ENCODE results near the gene ZNF791. TPM values are rescaled to one million over a fixed set of nuclear protein-coding genes. Genes with fewer than 3 reads are reported as not detected.

The ZNF791 gene
- total RNA-seq, 1 donor from 2014 or later = 29.6 TPM

- no peaks in the 10 kb centered on the region for H3K27me3 ChIP-seq (ENCODE audit: insufficient read depth, low read length)
- peak overlapping the region; percentile 83 for H3K4me3 ChIP-seq (ENCODE audit: insufficient read depth, low read depth, low read length)
- peak overlapping the region; percentile 89 for H3K4me2 ChIP-seq (ENCODE audit: low read length)
- H3K4me1 ChIP-seq (ENCODE audit: insufficient read depth, low read length) = peaks cover 21% of the 10 kb centered on the region
- peak overlapping the region; percentile 88 for H3K9ac ChIP-seq (ENCODE audit: low read length)
- FAIRE-seq (no peak), DNase-seq (ENCODE audit: low read depth) (peak; percentile 83)
- Mint-ChIP-seq H3K4me3 (ENCODE audit: unreplicated experiment) (peak overlapping the region; percentile 98), H3K27ac (ENCODE audit: unreplicated experiment) (peak overlapping the region; percentile 100), H3K27me3 (ENCODE audit: low read depth, unreplicated experiment) (no peaks in the 10 kb centered on the region), H3K4me1 (ENCODE audit: low read depth, unreplicated experiment) (peaks cover 25% of the 10 kb centered on the region), H3K36me3 (ENCODE audit: low read depth, unreplicated experiment) (peaks cover 8% of the 10 kb centered on the region), H3K9me3 (ENCODE audit: unreplicated experiment) (no peaks in the 10 kb centered on the region)
- H3K79me2 ChIP-seq (ENCODE audit: insufficient read depth, low read length) = peaks cover 55% of the 10 kb centered on the region
- H3K36me3 ChIP-seq (ENCODE audit: insufficient read depth, low read length) = peaks cover 9% of the 10 kb centered on the region
- peaks cover 22% of the 10 kb centered on the region for H4K20me1 ChIP-seq (ENCODE audit: insufficient read depth, low read length)
- TF ChIP-seq EZH2 (IDR thresholded peaks at IDR 0.05; ENCODE audit: insufficient read depth, low read length) (no peak), CTCF (IDR thresholded peaks at IDR 0.05; ENCODE audit: insufficient read depth, low read depth, low read length) (no peak)
- no peaks in the 10 kb centered on the region for H3K9me3 ChIP-seq (ENCODE audit: insufficient read depth, low read depth, low read length)
- peak overlapping the region; percentile 97 for H3K27ac ChIP-seq (ENCODE audit: low read depth, low read length)
- peak overlapping the region; percentile 84 for H2AFZ ChIP-seq (ENCODE audit: low read depth, low read length)
These were observed 58.8 kb downstream of the ZNF791 start for GRCh38 chr19:12669270-12670158.

- no peaks in the 10 kb centered on the region for H3K9me3 ChIP-seq (ENCODE audit: insufficient read depth, low read depth, low read length)
- peak overlapping the region; percentile 84 for H2AFZ ChIP-seq (ENCODE audit: low read depth, low read length)
- H3K4me2 ChIP-seq (ENCODE audit: low read length) = peak overlapping the region; percentile 89
- H3K27me3 ChIP-seq (ENCODE audit: insufficient read depth, low read length) = no peaks in the 10 kb centered on the region
- peaks cover 21% of the 10 kb centered on the region for H3K4me1 ChIP-seq (ENCODE audit: insufficient read depth, low read length)
- H3K79me2 ChIP-seq (ENCODE audit: insufficient read depth, low read length) = peaks cover 50% of the 10 kb centered on the region
- H3K36me3 ChIP-seq (ENCODE audit: insufficient read depth, low read length) = peaks cover 11% of the 10 kb centered on the region
- Mint-ChIP-seq H3K4me3 (ENCODE audit: unreplicated experiment) (peak overlapping the region; percentile 98), H3K4me1 (ENCODE audit: low read depth, unreplicated experiment) (peaks cover 25% of the 10 kb centered on the region), H3K36me3 (ENCODE audit: low read depth, unreplicated experiment) (peaks cover 9% of the 10 kb centered on the region), H3K9me3 (ENCODE audit: unreplicated experiment) (no peaks in the 10 kb centered on the region), H3K27ac (ENCODE audit: unreplicated experiment) (peak overlapping the region; percentile 47), H3K27me3 (ENCODE audit: low read depth, unreplicated experiment) (no peaks in the 10 kb centered on the region)
- H3K9ac ChIP-seq (ENCODE audit: low read length) = peak overlapping the region; percentile 88
- TF ChIP-seq EZH2 (IDR thresholded peaks at IDR 0.05; ENCODE audit: insufficient read depth, low read length) = no peak
- TF ChIP-seq CTCF (IDR thresholded peaks at IDR 0.05; ENCODE audit: insufficient read depth, low read depth, low read length) = no peak
- H4K20me1 ChIP-seq (ENCODE audit: insufficient read depth, low read length) = peaks cover 22% of the 10 kb centered on the region
- DNase-seq (ENCODE audit: low read depth) (no peak), FAIRE-seq (no peak)
- peak overlapping the region; percentile 83 for H3K4me3 ChIP-seq (ENCODE audit: insufficient read depth, low read depth, low read length)
- H3K27ac ChIP-seq (ENCODE audit: low read depth, low read length) = peak overlapping the region; percentile 97
These were observed 59.6 kb downstream of the ZNF791 start for GRCh38 chr19:12670159-12670928.

Data from astrocyte (in vitro differentiated cells and primary cell).